Nephron (organoid): Measurements from ENCODE around the gene ACSF3.

ENCODE experiments used
- H3K27ac Mint-ChIP-seq, 3 experiments: 2 replicates each; pipeline ENCODE4 v1.8.0; 2020; ENCODE audit warnings: mixed read lengths in 3 of 3, mild to moderate bottlenecking in 2 of 3, moderate library complexity in 1 of 3
- H3K27me3 Mint-ChIP-seq: 2 replicates; pipeline ENCODE4 v1.8.0; 2021; ENCODE audit warnings: low read depth, mild to moderate bottlenecking, moderate library complexity, mixed read lengths
- H3K36me3 Mint-ChIP-seq: 2 replicates; pipeline ENCODE4 v1.8.0; 2020; ENCODE audit warnings: low read depth, mixed read lengths
- H3K4me1 Mint-ChIP-seq: 2 replicates; pipeline ENCODE4 v1.8.0; 2020; ENCODE audit warnings: mixed read lengths
- H3K4me3 Mint-ChIP-seq, 3 experiments: 2 replicates each; pipeline ENCODE4 v1.8.0; 2020; ENCODE audit warnings: mild to moderate bottlenecking in 3 of 3, mixed read lengths in 3 of 3, moderate library complexity in 2 of 3
- H3K9me3 Mint-ChIP-seq: 2 replicates; pipeline ENCODE4 v1.8.0; 2020; ENCODE audit warnings: mixed read lengths
- CTCF ChIP-seq, 3 experiments: fragments of 200-600 bp; sonication (generic); IDR thresholded peaks; one replicate each; pipeline ENCODE4 v1.5.0; 2021; ENCODE audit warnings: antibody characterized with exemption in 3 of 3; ENCODE audit not compliant: unreplicated experiment in 3 of 3

The ACSF3 gene

GRCh38 chr16:89172528-89173173 lies 79.0 kb downstream of the ACSF3 start:
- Mint-ChIP-seq H3K27ac (peak overlapping the region; percentile 48 to 80 (median 55)), H3K4me1 (peaks cover 10% of the 10 kb centered on the region), H3K27me3 (peaks cover 18% of the 10 kb centered on the region), H3K4me3 (peak overlapping the region; percentile 74 to 95 (median 89)), H3K9me3 (no peaks in the 10 kb centered on the region), H3K36me3 (no peaks in the 10 kb centered on the region)
- TF ChIP-seq CTCF (IDR thresholded peaks at IDR 0.05; ENCODE audit: unreplicated experiment in 3 of 3), result no peak

- peak overlapping the region; percentile 71 to 90 (median 81) for H3K4me3 Mint-ChIP-seq
- peaks cover 10% of the 10 kb centered on the region for H3K4me1 Mint-ChIP-seq
- H3K27me3 Mint-ChIP-seq, result peaks cover 13% of the 10 kb centered on the region
- H3K27ac Mint-ChIP-seq, result peak overlapping the region in 2 of 3 experiments; percentile 31 to 72
- no peak for TF ChIP-seq CTCF (IDR thresholded peaks at IDR 0.05; ENCODE audit: unreplicated experiment in 3 of 3)
- H3K36me3 Mint-ChIP-seq, result no peaks in the 10 kb centered on the region
- no peaks in the 10 kb centered on the region for H3K9me3 Mint-ChIP-seq
Measured at GRCh38 chr16:89173174-89173921, 79.7 kb downstream of the ACSF3 start.

- Mint-ChIP-seq H3K4me1 (peaks cover 10% of the 10 kb centered on the region), H3K27ac (peak overlapping the region; percentile 22 to 65 (median 30)), H3K4me3 (peak overlapping the region; percentile 71 to 90 (median 81)), H3K27me3 (peaks cover 9% of the 10 kb centered on the region), H3K36me3 (no peaks in the 10 kb centered on the region), H3K9me3 (no peaks in the 10 kb centered on the region)
- no peak for TF ChIP-seq CTCF (IDR thresholded peaks at IDR 0.05; ENCODE audit: unreplicated experiment in 3 of 3)
Measured at GRCh38 chr16:89174055-89174827, 80.6 kb downstream of the ACSF3 start.

GRCh38 chr16:89174877-89175276 lies 81.2 kb downstream of the ACSF3 start:
- no peaks in the 10 kb centered on the region for H3K36me3 Mint-ChIP-seq
- no peak overlapping the region for H3K27ac Mint-ChIP-seq
- peaks cover 9% of the 10 kb centered on the region for H3K27me3 Mint-ChIP-seq

More at GRCh38 chr16:89174877-89175276, 81.2 kb downstream of the ACSF3 start:
- Mint-ChIP-seq H3K4me1 (peaks cover 10% of the 10 kb centered on the region), H3K4me3 (peak overlapping the region in 1 of 3 experiments; percentile 90), H3K9me3 (no peaks in the 10 kb centered on the region)
- TF ChIP-seq CTCF (IDR thresholded peaks at IDR 0.05; ENCODE audit: unreplicated experiment in 3 of 3), result no peak
